ENCODE measurements around the gene TRIM6.
A peak's percentile ranks its signal among the peaks of the same experiment; 100 is the strongest.
"Not testable (repeated sequence)": the region's sequence is repeated elsewhere in the genome, so short reads cannot be mapped to it uniquely, and the experiment has no call there.

The TRIM6 gene

DNA sequence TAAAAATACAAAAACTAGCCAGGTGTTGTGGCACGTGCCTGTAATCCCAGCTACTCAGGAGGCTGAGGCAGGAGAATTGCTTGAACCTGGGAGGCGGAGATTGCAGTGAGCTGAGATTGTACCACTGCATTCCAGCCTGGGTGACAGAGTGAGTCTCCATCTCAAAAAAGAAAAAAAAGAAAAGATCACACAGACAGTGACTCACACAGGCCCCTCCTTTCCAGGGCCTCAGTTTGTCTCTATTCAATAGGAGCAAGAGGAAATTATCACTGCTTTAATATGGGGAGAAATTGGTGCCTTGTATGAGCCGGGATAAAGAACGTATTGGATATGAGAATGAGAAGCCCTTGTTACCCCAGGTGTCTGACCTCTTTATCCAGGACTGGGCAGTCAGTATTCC is 6.4 kb downstream of the TRIM6 start:
- FAIRE-seq; DNase-seq (ENCODE audit: insufficient read length, low spot score): not testable (repeated sequence)

GRCh38 chr11:5603326-5603725 is 6.9 kb downstream of the TRIM6 start:
- FAIRE-seq = no peak
- DNase-seq (ENCODE audit: insufficient read length, low spot score) = no peak

GRCh38 chr11:5604896-5605295 is 8.5 kb downstream of the TRIM6 start:
- FAIRE-seq = no peak
- no peak for DNase-seq (ENCODE audit: insufficient read length, low spot score)

GRCh38 chr11:5605849-5606248 is 9.4 kb downstream of the TRIM6 start:
- FAIRE-seq (no peak), DNase-seq (ENCODE audit: insufficient read length, low spot score) (no peak)

DNA sequence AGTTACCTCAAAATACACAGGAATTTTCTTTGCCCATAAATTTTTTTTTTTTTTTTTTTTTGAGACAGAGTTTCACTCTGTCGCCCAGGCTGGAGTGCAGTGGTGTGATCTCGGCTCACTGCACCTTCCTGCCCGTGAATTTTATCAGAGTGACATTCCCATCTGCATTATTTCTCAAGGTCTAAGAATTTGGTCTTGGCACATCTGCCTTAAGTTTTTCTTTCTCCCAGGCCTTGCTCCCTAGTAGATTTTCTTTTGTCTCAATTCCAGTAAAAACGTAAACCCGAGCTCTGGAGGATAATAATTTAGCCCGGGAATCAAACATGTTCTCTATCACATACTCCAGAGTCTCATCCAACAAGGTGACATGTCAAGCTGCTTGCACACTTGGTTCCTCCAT is 12.4 kb downstream of the TRIM6 start:
- DNase-seq (ENCODE audit: insufficient read length, low spot score) (no peak), FAIRE-seq (no peak)

DNA sequence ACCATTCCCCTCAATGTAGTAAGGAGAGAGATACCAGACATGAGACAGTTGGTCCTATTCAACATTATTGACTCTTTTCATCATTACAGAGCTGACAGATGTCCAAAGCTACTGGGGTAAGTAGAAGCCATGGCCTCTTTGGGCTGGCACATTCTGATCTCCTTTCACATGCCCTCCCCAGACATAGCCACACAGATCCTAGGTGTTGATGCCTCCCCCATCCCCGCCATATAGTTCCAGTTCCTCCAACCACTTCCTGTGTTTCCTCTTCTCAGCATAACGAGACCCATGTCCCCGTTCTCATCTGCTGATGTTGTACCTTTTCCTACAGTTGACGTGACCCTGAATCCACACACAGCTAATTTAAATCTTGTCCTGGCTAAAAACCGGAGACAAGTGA is 14.0 kb downstream of the TRIM6 start:
- no peak for DNase-seq (ENCODE audit: insufficient read length, low spot score)
- FAIRE-seq = no peak

DNA sequence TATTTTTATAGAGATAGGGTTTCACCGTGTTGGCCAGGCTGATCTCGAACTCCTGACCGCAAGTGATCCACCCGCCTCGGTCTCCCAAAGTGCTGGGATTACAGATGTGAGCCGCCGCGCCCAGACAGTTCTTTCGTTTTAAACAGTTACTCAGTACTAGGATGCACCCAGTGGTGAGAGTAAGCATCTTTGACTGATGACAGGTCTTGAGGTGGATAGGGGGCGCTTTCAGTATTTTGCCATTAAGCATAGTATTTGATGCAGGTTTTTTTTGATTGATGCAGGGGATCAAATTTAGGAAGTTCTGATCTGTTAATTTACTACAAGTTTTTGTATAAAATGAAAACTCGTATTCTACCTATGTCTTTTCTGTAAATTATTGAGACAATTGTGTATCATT is 15.2 kb downstream of the TRIM6 start:
- FAIRE-seq = no peak
- DNase-seq (ENCODE audit: insufficient read length, low spot score) = no peak

DNA sequence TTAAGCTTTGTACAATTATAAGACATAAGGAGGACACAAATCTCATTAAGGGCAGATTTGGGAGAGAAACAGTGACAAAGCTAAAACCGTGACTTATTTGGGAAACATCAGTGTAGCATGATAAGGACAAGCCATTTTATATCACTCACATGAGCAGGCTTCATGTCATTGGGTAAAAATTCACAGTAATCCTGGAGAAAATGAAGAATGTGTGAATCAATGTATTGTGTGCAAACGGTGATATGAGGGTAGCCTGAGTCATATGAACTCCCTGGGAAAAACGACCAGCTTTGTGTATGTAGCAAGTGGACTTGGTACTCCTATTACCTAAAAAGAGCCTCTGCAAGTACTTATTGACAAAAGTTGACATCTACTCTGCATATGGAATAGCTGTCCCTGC is 22.4 kb downstream of the TRIM6 start:
- FAIRE-seq (peak; percentile 18), DNase-seq (ENCODE audit: insufficient read length, low spot score) (no peak)

- no peak for FAIRE-seq
- DNase-seq (ENCODE audit: insufficient read length, low spot score) = no peak
Measured at GRCh38 chr11:5620651-5621521, 24.4 kb downstream of the TRIM6 start.

DNA sequence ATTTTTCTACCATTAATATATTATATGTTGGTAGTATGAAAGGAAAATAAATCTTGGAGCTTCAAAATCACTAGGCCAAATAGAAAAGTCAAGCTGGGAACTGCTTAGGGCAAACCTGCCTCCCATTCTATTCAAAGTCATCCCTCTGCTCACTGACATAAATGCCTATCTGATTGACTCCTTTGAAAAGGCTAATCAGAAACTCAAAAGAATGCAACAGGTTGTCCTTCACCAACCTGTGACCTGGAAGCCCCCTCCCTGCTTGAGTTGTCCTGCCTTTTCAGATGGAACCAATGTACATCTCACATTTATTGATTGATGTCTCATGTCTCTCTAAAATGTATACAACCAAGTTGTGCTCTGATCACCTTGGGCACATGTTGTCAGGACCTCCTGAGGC is 25.1 kb downstream of the TRIM6 start:
- FAIRE-seq (no peak), DNase-seq (ENCODE audit: insufficient read length, low spot score) (no peak)

GRCh38 chr11:5622802-5623201 is 26.4 kb downstream of the TRIM6 start:
- FAIRE-seq (no peak), DNase-seq (ENCODE audit: insufficient read length, low spot score) (no peak)

- peak; percentile 100 for FAIRE-seq
- peak; percentile 84 for DNase-seq (ENCODE audit: insufficient read length, low spot score)
Measured at GRCh38 chr11:5624489-5625279, 28.2 kb downstream of the TRIM6 start, which contains the start of gene TRIM34. TRIM34 (plus strand) TSS chr11:5625001; CDS start chr11:5632332, 7,331 bp downstream.

GRCh38 chr11:5625281-5625680 is 28.8 kb downstream of the TRIM6 start:
- DNase-seq (ENCODE audit: insufficient read length, low spot score) (no peak), FAIRE-seq (no peak)

DNA sequence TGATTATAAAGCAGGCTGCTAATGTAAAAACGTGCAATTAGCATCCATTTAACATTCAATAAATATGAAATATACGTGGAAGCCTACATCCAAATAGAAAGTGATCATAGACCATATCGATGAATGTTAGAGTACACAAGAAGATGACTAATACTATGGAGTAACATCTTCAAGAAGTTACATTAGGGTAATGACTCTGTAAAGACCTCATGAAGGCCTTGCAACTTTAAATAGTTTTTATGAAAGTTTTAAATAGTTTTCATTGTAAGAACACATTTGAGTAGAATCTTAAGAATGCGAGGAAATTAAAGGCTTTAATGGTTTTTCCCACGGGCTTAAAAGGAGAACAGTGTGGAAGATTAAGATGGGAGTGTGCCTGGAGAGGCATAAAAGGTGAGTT is 29.8 kb downstream of the TRIM6 start:
- FAIRE-seq = no peak
- no peak for DNase-seq (ENCODE audit: insufficient read length, low spot score)

DNA sequence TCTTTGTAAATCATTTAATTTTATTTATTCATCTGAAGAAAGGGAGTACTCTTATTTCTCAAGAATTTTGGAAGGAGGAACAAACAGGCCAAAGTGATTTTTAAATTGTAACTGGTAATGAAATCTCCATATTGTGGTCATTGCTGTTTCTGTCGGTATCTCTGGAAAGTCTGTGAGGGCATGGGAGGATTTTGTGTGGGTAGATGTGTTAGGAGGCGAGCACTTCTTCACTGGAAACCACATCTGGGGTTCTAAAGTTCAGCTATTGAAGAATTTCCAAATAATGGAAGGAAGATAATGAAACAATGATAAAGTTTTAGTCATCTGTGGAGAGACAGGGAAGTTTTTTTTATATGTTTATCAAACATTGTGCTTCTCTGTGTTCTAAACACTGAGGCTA is 35.0 kb downstream of the TRIM6 start:
- no peak for DNase-seq (ENCODE audit: insufficient read length, low spot score)

GRCh38 chr11:5631969-5632635 is 35.7 kb downstream of the TRIM6 start:
- FAIRE-seq (peak; percentile 98), DNase-seq (ENCODE audit: insufficient read length, low spot score) (peak; percentile 44)

More for the DNA sequence above, 35.0 kb downstream of the TRIM6 start:
- FAIRE-seq = no peak

DNA sequence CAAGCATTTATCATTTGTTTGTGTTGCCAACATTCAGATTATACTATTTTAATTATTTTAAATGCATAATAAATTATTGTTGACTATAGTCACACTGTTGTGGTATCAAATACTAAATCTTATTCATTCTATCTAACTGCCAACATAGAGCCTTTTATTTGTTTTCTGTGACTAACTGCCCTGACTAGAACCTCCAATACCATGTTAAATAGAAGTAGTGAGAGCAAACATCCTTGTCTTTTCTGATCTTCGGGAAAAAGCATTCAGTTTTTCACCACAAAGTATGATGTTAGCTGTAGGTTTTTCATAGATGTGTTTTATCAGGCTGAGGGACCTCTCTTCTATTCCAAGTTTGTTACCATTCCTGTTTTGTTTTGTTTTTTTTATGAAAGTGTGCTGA is 43.5 kb downstream of the TRIM6 start:
- FAIRE-seq = no peak

DNA sequence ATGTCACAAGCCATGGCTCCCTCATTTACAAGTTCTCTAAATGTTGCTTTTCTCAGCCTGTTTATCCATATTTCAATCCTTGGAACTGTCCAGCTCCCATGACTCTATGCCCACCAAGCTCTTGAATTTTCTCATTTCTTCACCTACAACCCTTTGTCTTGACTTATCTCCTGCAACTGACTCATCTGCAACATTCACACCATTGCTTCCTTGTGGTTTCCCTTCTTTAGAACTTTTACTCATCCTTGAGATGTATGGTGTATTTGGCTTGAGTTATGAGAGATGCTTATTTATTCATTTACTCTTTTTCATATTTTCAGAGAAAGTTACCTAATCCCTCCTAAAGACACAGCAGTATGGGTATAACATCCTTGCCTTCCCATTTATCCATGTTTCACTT is 47.1 kb downstream of the TRIM6 start:
- FAIRE-seq = no peak
- DNase-seq (ENCODE audit: insufficient read length, low spot score) = no peak

More for the DNA sequence above, 43.5 kb downstream of the TRIM6 start:
- no peak for DNase-seq (ENCODE audit: insufficient read length, low spot score)

- no peak for DNase-seq (ENCODE audit: insufficient read length, low spot score)
- no peak for FAIRE-seq
Measured at GRCh38 chr11:5646139-5646538, 49.7 kb downstream of the TRIM6 start.

- DNase-seq (ENCODE audit: insufficient read length, low spot score) (no peak), FAIRE-seq (no peak)
Measured at GRCh38 chr11:5655474-5655873, 59.0 kb downstream of the TRIM6 start.

DNA sequence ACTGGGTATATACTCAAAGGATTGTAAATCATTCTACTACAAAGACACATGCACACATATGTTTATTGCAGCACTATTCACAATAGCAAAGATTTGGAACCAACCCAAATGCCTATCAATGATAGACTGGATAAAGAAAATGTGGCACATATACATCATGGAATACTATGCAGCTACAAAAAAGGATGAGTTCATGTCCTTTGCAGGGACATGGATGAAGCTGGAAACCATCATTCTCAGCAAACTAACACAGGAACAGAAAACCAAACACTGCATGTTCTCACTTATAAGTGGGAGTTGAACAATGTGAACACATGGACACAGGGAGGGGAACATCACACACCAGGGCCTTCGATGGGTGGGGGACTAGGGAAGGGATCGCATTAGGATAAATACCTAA is 60.5 kb downstream of the TRIM6 start:
- not testable (repeated sequence) for FAIRE-seq; DNase-seq (ENCODE audit: insufficient read length, low spot score)
